B cell (primary cell): ENCODE results near the gene FRMPD1. TPM values are rescaled to one million over a fixed set of nuclear protein-coding genes. Genes with fewer than 3 reads are reported as not detected.

Experiments
- ATAC-seq: fragments of 200-7000 bp; cut with Tn5 transposase; one replicate; pipeline ENCODE4 v1.10.0; 2021; ENCODE audit warnings: low read depth, mild to moderate bottlenecking, moderate number of reproducible peaks, moderate library complexity
- CTCF ChIA-PET: fragments of 350-600 bp; sonication (Branson Sonifier 250); formaldehyde crosslinking; loops from one replicate; lab custom pipeline; 2021; ENCODE audit warnings: antibody characterized with exemption, inconsistent platforms; lab: Charles Lee
- POLR2A ChIA-PET: fragments of 350-600 bp; sonication (Branson Sonifier 250); formaldehyde crosslinking; loops from one replicate; lab custom pipeline; 2021; ENCODE audit warnings: antibody characterized with exemption; lab: Charles Lee
- DNase-seq: peaks from one replicate; pipeline ENCODE4 v3.0.0; 2013
- H2AFZ ChIP-seq: 2 replicates; pipeline ENCODE4 v1.6.1; 2012; ENCODE audit warnings: mild to moderate bottlenecking, low read depth, low read length; ENCODE audit not compliant: insufficient read depth, poor library complexity, severe bottlenecking
- H3K27ac ChIP-seq, 2 donors: 1 replicate in 1 of 2; 2 replicates in 1 of 2; pipeline ENCODE4 v1.5.1; 2012 to 2013; ENCODE audit warnings: low read length in 2 of 2, mild to moderate bottlenecking in 2 of 2, moderate library complexity in 1 of 2
- H3K27me3 ChIP-seq, 4 experiments: fragments of 200-600 bp in 1 of 4; sonication (generic) in 1 of 4; replicated peaks in 1 of 4; 1 replicate in 2 of 4; 2 replicates in 2 of 4; pipeline versions ENCODE4 v1.6.1 to v1.7.0; 2013 to 2016; ENCODE audit warnings: low read length in 3 of 4, mild to moderate bottlenecking in 2 of 4, mixed read lengths in 1 of 4, moderate library complexity in 1 of 4; ENCODE audit not compliant: insufficient read depth in 4 of 4, control insufficient read depth in 3 of 4; ENCODE audit errors: control extremely low read depth in 1 of 4
- H3K36me3 ChIP-seq, 2 experiments: replicated peaks in 1 of 2; 1 replicate in 1 of 2; 2 replicates in 1 of 2; pipeline versions ENCODE4 v1.6.1 to v1.7.1; 2013; ENCODE audit warnings: low read length in 1 of 2; ENCODE audit not compliant: insufficient read depth in 2 of 2, control insufficient read depth in 1 of 2; ENCODE audit errors: control extremely low read depth in 1 of 2, extremely low read depth in 1 of 2
- H3K4me1 ChIP-seq, 2 donors: fragments of 200-600 bp in 1 of 2; sonication (generic) in 1 of 2; 1 replicate in 1 of 2; 2 replicates in 1 of 2; pipeline versions ENCODE4 v1.5.1 to v1.6.1; 2013 to 2017; ENCODE audit warnings: low read length in 2 of 2; ENCODE audit not compliant: control insufficient read depth in 2 of 2, insufficient read depth in 2 of 2
- H3K4me2 ChIP-seq: replicated peaks from 2 replicates; pipeline ENCODE3; 2012; ENCODE audit warnings: mild to moderate bottlenecking, low read depth, low read length; ENCODE audit not compliant: poor library complexity, severe bottlenecking
- H3K4me3 ChIP-seq, 5 experiments: fragments of 200-600 bp in 1 of 5; sonication (generic) in 1 of 5; 1 replicate in 3 of 5; 2 replicates in 2 of 5; pipeline versions ENCODE4 v1.5.1 to v1.7.0; 2011 to 2016; ENCODE audit warnings: low read length in 4 of 5, mild to moderate bottlenecking in 4 of 5, low read depth in 2 of 5, control low read depth in 1 of 5, moderate library complexity in 1 of 5; ENCODE audit not compliant: insufficient read depth in 1 of 5; ENCODE audit errors: control extremely low read depth in 1 of 5, extremely low read depth in 1 of 5
- H3K79me2 ChIP-seq: fragments of 200-600 bp; sonication (generic); one replicate; pipeline ENCODE4 v1.6.0; 2016; ENCODE audit warnings: low read length; ENCODE audit not compliant: control insufficient read depth, insufficient read depth
- H3K9ac ChIP-seq: fragments of 200-600 bp; sonication (generic); 2 replicates; pipeline ENCODE4 v1.6.1; 2017; ENCODE audit warnings: mild to moderate bottlenecking, low read length, moderate library complexity
- H3K9me3 ChIP-seq, 3 donors: one replicate each; pipeline versions ENCODE4 v1.6.1 to v1.7.1; 2013; ENCODE audit warnings: low read length in 2 of 3; ENCODE audit not compliant: control insufficient read depth in 2 of 3, insufficient read depth in 1 of 3; ENCODE audit errors: control extremely low read depth in 1 of 3
- H4K20me1 ChIP-seq: 2 replicates; pipeline ENCODE4 v1.6.0; 2012; ENCODE audit warnings: mild to moderate bottlenecking, low read length; ENCODE audit not compliant: insufficient read depth, control insufficient read depth, poor library complexity, severe bottlenecking
- H3K27ac Mint-ChIP-seq: one replicate; pipeline ENCODE4 v1.8.0; 2021; ENCODE audit warnings: mixed read lengths
- H3K27me3 Mint-ChIP-seq: one replicate; pipeline ENCODE4 v1.8.0; 2021; ENCODE audit warnings: mixed read lengths
- H3K4me1 Mint-ChIP-seq: one replicate; pipeline ENCODE4 v1.8.0; 2021; ENCODE audit warnings: mixed read lengths
- H3K4me3 Mint-ChIP-seq: one replicate; pipeline ENCODE4 v1.8.0; 2021; ENCODE audit warnings: mixed read lengths
- H3K9me3 Mint-ChIP-seq: one replicate; pipeline ENCODE4 v1.8.0; 2022; ENCODE audit warnings: mixed read lengths; ENCODE audit not compliant: insufficient read depth
- EZH2 ChIP-seq: IDR thresholded peaks from 2 replicates; pipeline ENCODE4 v1.6.1; 2012; ENCODE audit warnings: borderline replicate concordance, low read depth, mild to moderate bottlenecking, moderate library complexity, low read length; ENCODE audit not compliant: insufficient read depth, poor library complexity, severe bottlenecking
- WGBS: methylation state at CpG from one replicate; pipeline ENCODE4 v1.1.5; 2013; ENCODE audit warnings: missing lambda C conversion rate; ENCODE audit not compliant: insufficient coverage; 5-methylcytosine and 5-hydroxymethylcytosine counted together
- intact Hi-C: fragments of 100-400 bp; cut with micrococcal nuclease; formaldehyde crosslinking; loops from one replicate; pipeline ENCODE4 v1.10.0; 2022
- polyA plus RNA-seq: library from polyadenylated mRNA; depleted of rRNA; stranded (reverse); fragments of >200 nt; gene quantifications from 2 replicates; pipeline ENCODE4 v1.2.3, GENCODE V29; 2012
- total RNA-seq, 2 donors: library from RNA; stranded (reverse); fragments of 120-200 nt in 1 of 2; gene quantifications; 1 replicate in 1 of 2; 2 replicates in 1 of 2; pipeline versions ENCODE4 v1.2.3 to v1.2.4, GENCODE V29; 2013 to 2022
- TF ChIP-seq, protein P1 (sequence below): fragments of 200-600 bp; IDR thresholded peaks from one replicate; pipeline ENCODE4 v1.8.0; 2022; ENCODE audit warnings: antibody characterized with exemption, mild to moderate bottlenecking

The FRMPD1 gene
- total and polyA plus RNA-seq, 2 donors (not counting 1 experiment from before 2014, with no cell fraction given) = 0.05 TPM; not detected in 1

DNA sequence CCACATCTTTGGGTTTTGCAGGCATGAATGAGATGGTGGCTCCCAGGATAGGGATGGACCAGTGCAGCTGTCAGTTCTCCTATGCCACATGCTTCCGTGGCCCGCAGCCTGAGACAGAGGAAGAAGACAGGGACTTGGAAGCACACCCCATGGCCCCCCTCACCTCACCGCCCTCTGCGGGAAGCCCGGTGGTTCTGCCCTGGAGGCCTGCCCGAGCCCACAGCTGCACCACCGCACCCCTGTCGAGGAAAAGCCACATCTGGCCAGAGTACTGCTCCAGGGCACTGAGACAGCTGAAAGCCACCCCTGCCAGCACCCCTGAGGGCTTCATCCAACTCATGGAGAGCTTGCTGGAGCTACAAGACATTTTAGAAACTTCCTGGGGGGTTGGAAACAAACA is 95.2 kb downstream of the FRMPD1 start:
- H3K27ac ChIP-seq = no peak overlapping the region
- Mint-ChIP-seq H3K4me1 (no peaks in the 10 kb centered on the region), H3K27ac (no peak overlapping the region), H3K27me3 (no peaks in the 10 kb centered on the region), H3K9me3 (no peaks in the 10 kb centered on the region), H3K4me3 (no peak overlapping the region)
- ChIA-PET POLR2A (no interaction called here), CTCF (interaction anchor here (1.0 to 1.8 kb wide), 2 partner anchors 13 to 24 kb away, joined by 3 to 4 read pairs; no protein-coding TSS in a partner anchor)
- H3K4me2 ChIP-seq = no peak overlapping the region
- DNase-seq = no peak
- H4K20me1 ChIP-seq = no peaks in the 10 kb centered on the region
- no peaks in the 10 kb centered on the region for H3K36me3 ChIP-seq
- H3K4me3 ChIP-seq = no peak overlapping the region
- ATAC-seq = no peak
- no peak for TF ChIP-seq EZH2
- TF ChIP-seq, protein P1, sequence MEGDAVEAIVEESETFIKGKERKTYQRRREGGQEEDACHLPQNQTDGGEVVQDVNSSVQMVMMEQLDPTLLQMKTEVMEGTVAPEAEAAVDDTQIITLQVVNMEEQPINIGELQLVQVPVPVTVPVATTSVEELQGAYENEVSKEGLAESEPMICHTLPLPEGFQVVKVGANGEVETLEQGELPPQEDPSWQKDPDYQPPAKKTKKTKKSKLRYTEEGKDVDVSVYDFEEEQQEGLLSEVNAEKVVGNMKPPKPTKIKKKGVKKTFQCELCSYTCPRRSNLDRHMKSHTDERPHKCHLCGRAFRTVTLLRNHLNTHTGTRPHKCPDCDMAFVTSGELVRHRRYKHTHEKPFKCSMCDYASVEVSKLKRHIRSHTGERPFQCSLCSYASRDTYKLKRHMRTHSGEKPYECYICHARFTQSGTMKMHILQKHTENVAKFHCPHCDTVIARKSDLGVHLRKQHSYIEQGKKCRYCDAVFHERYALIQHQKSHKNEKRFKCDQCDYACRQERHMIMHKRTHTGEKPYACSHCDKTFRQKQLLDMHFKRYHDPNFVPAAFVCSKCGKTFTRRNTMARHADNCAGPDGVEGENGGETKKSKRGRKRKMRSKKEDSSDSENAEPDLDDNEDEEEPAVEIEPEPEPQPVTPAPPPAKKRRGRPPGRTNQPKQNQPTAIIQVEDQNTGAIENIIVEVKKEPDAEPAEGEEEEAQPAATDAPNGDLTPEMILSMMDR = no peak
- no peaks in the 10 kb centered on the region for H3K9me3 ChIP-seq
- H2AFZ ChIP-seq = no peak overlapping the region
- intact Hi-C loops = loop anchor here (2.0 to 10.0 kb wide), 2 partner anchors 91 to 263 kb away; partner anchors contain the start of gene FRMPD1
- H3K79me2 ChIP-seq = no peaks in the 10 kb centered on the region
- H3K9ac ChIP-seq = no peak overlapping the region
- peaks cover 0 to 5% (median 0%) of the 10 kb centered on the region in 4 experiments for H3K27me3 ChIP-seq
- H3K4me1 ChIP-seq = no peaks in the 10 kb centered on the region
- WGBS = 84% methylated on average over 7 of the region's 8 CpGs

DNA sequence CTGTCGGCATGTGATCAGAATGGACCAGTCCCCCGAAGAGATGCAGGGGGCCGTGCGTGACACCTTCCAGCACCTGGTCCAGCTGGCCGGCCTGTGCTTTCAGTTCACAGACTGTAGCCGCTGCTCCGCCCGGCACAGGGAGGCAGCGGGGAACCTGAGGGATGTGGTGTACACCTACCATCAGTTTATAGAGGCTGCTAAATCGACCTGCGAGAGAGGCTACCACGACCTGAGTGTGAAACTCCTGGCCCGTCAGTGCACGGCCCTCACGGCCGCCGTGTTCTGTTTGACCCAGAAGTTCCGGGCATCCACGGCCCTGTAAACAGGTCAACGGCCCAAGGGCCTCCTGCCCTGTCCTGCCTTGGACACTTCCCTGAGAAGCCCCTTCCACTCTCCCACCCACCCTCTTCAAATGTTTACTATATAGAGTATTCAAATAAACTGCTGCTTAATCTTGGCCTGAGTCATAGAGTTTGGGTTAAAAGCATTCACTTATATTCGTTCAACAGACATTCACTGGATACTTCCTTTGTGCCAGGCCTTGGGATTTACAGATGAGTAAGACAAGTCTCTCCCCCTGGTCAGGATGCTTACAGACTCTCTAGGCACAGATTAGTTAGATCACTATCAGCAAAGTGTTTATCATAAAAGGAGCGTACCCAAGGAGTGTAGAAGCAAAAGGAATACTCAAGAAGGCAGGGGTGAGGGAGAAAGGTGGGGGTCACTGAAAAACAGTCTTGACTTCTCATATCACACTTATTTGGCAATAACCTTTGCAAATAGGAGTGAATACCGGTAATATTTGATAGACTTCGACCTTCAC is 95.9 kb downstream of the FRMPD1 start:
- CTCF ChIA-PET = interaction anchor here (1.8 kb wide), 1 partner anchor 23 kb away, joined by 4 read pairs; no protein-coding TSS in a partner anchor
- no peak overlapping the region for H3K4me3 ChIP-seq
- no peaks in the 10 kb centered on the region for H3K4me1 ChIP-seq
- H3K36me3 ChIP-seq = no peaks in the 10 kb centered on the region
- intact Hi-C loops = loop anchor here (1.0 to 10.0 kb wide), 3 partner anchors 92 to 264 kb away; partner anchors contain the start of gene FRMPD1
- peaks cover 0 to 5% (median 0%) of the 10 kb centered on the region in 4 experiments for H3K27me3 ChIP-seq
- Mint-ChIP-seq H3K4me3 (no peak overlapping the region), H3K27ac (no peak overlapping the region), H3K9me3 (no peaks in the 10 kb centered on the region), H3K27me3 (no peaks in the 10 kb centered on the region), H3K4me1 (no peaks in the 10 kb centered on the region)
- 85% methylated on average over 21 of the region's 24 CpGs for WGBS
- DNase-seq = no peak
- H3K9ac ChIP-seq = no peak overlapping the region
- no peaks in the 10 kb centered on the region for H3K79me2 ChIP-seq
- no peaks in the 10 kb centered on the region for H3K9me3 ChIP-seq
- ATAC-seq = no peak
- no peak overlapping the region for H2AFZ ChIP-seq
- no peaks in the 10 kb centered on the region for H4K20me1 ChIP-seq
- no peak overlapping the region for H3K4me2 ChIP-seq
- H3K27ac ChIP-seq = no peak overlapping the region
- POLR2A ChIA-PET = no interaction called here
- TF ChIP-seq, protein P1 = no peak
- no peak for TF ChIP-seq EZH2
